SK-N-SH treated with all-trans-retinoic acid at 6 μM for 48 hours (cell line): Measurements from ENCODE around the gene SAFB2.

ENCODE experiments used
- ATAC-seq: fragments of 200-7000 bp; cut with Tn5 transposase; 3 replicates; pipeline ENCODE4 v1.9.1; 2020; ENCODE audit warnings: mild to moderate bottlenecking, moderate library complexity
- ARNTL ChIP-seq: fragments of 450-650 bp; formaldehyde crosslinking; IDR thresholded peaks from 2 replicates; pipeline ENCODE4 v1.5.0; 2020; ENCODE audit warnings: low read depth, mild to moderate bottlenecking, moderate library complexity, borderline replicate concordance
- BACH2 ChIP-seq: fragments of 250-450 bp; sonication (Bioruptor Pico); IDR thresholded peaks from 2 replicates; pipeline ENCODE4 v1.9.0; 2021; ENCODE audit warnings: mild to moderate bottlenecking, borderline replicate concordance
- CREB5 ChIP-seq: fragments of 250-450 bp; sonication (Bioruptor Pico); IDR thresholded peaks from 2 replicates; pipeline ENCODE4 v1.5.1; 2020; ENCODE audit warnings: low read depth, mild to moderate bottlenecking, moderate library complexity
- CSDC2 ChIP-seq: fragments of 250-450 bp; sonication (Bioruptor Pico); IDR thresholded peaks from 2 replicates; pipeline ENCODE4 v1.5.0; 2020; ENCODE audit warnings: mild to moderate bottlenecking, moderate library complexity
- CSRNP3 ChIP-seq: fragments of 250-450 bp; sonication (Bioruptor Pico); IDR thresholded peaks from 2 replicates; pipeline ENCODE4 v1.5.1; 2021; ENCODE audit warnings: mild to moderate bottlenecking, moderate library complexity
- ESRRG ChIP-seq: fragments of 250-450 bp; sonication (Bioruptor Pico); IDR thresholded peaks from 2 replicates; pipeline ENCODE4 v1.6.1; 2021; ENCODE audit warnings: mild to moderate bottlenecking
- GLIS3 ChIP-seq: fragments of 250-450 bp; sonication (Bioruptor Pico); IDR thresholded peaks from 2 replicates; pipeline ENCODE4 v1.5.0; 2020; ENCODE audit warnings: mild to moderate bottlenecking, moderate library complexity
- OSR1 ChIP-seq: fragments of 250-450 bp; sonication (Bioruptor Pico); IDR thresholded peaks from 2 replicates; pipeline ENCODE4 v1.8.0; 2022; ENCODE audit warnings: moderate library complexity, mild to moderate bottlenecking, inconsistent platforms
- PATZ1 ChIP-seq: fragments of 250-450 bp; sonication (Bioruptor Pico); IDR thresholded peaks from 2 replicates; pipeline ENCODE4 v1.8.0; 2020; ENCODE audit warnings: mild to moderate bottlenecking, moderate library complexity, borderline replicate concordance
- POU6F1 ChIP-seq: fragments of 250-450 bp; sonication (Bioruptor Pico); IDR thresholded peaks from 2 replicates; pipeline ENCODE4 v1.8.0; 2021; ENCODE audit warnings: low read depth, mild to moderate bottlenecking, moderate library complexity, borderline replicate concordance
- PPARA ChIP-seq: fragments of 250-450 bp; sonication (Bioruptor Pico); IDR thresholded peaks from 2 replicates; pipeline ENCODE4 v1.5.0; 2020; ENCODE audit warnings: mild to moderate bottlenecking, borderline replicate concordance
- RARB ChIP-seq: fragments of 250-450 bp; sonication (Bioruptor Pico); IDR thresholded peaks from 2 replicates; pipeline ENCODE4 v1.8.0; 2021; ENCODE audit warnings: mild to moderate bottlenecking, moderate library complexity
- SNAI2 ChIP-seq: fragments of 250-450 bp; sonication (Bioruptor Pico); IDR thresholded peaks from 2 replicates; pipeline ENCODE4 v1.5.0; 2020; ENCODE audit warnings: mild to moderate bottlenecking, moderate library complexity
- TCF4 ChIP-seq: fragments of 250-450 bp; sonication (Bioruptor Pico); IDR thresholded peaks from 2 replicates; pipeline ENCODE4 v1.8.0; 2021; ENCODE audit warnings: mild to moderate bottlenecking, moderate library complexity, borderline replicate concordance
- TOX ChIP-seq: fragments of 250-450 bp; sonication (Bioruptor Pico); IDR thresholded peaks from 2 replicates; pipeline ENCODE4 v1.8.0; 2021; ENCODE audit warnings: mild to moderate bottlenecking, moderate library complexity, borderline replicate concordance
- TSHZ2 ChIP-seq: fragments of 250-450 bp; sonication (Bioruptor Pico); IDR thresholded peaks from 2 replicates; pipeline ENCODE4 v1.5.0; 2020; ENCODE audit warnings: mild to moderate bottlenecking, moderate library complexity
- ZC3H10 ChIP-seq: fragments of 250-450 bp; sonication (Bioruptor Pico); IDR thresholded peaks from 2 replicates; pipeline ENCODE4 v1.5.1; 2021; ENCODE audit warnings: mild to moderate bottlenecking, moderate library complexity
- ZFP3 ChIP-seq: fragments of 250-450 bp; sonication (Bioruptor Pico); IDR thresholded peaks from 2 replicates; pipeline ENCODE4 v1.5.0; 2020; ENCODE audit warnings: mild to moderate bottlenecking, moderate library complexity
- ZFP30 ChIP-seq: fragments of 450-650 bp; formaldehyde crosslinking; IDR thresholded peaks from 2 replicates; pipeline ENCODE4 v1.5.0; 2022; ENCODE audit warnings: mild to moderate bottlenecking, moderate library complexity
- ZNF565 ChIP-seq: fragments of 450-650 bp; formaldehyde crosslinking; conservative IDR thresholded peaks from 2 replicates; pipeline ENCODE4 v1.5.0; 2020; ENCODE audit warnings: low read depth, mild to moderate bottlenecking, moderate library complexity
- ZNF70 ChIP-seq: fragments of 450-650 bp; formaldehyde crosslinking; IDR thresholded peaks from 2 replicates; pipeline ENCODE4 v1.5.0; 2020; ENCODE audit warnings: mild to moderate bottlenecking, moderate library complexity
- ZNF8 ChIP-seq: fragments of 450-650 bp; formaldehyde crosslinking; IDR thresholded peaks from 2 replicates; pipeline ENCODE4 v1.5.0; 2020; ENCODE audit warnings: mild to moderate bottlenecking, moderate library complexity

Gene SAFB2

GRCh38 chr19:5618591-5618990 lies 4.0 kb downstream of the SAFB2 start:
- no peak for ATAC-seq
- TF ChIP-seq RARB (no peak), ZNF70 (no peak), CSRNP3 (CRISPR knock-in tag) (no peak), BACH2 (CRISPR knock-in tag) (no peak), ZNF565 (CRISPR knock-in tag) (no peak)
- TF ChIP-seq, all 23 proteins: peak for 0

- ATAC-seq = no peak
- TF ChIP-seq TCF4 = no peak
- TF ChIP-seq PPARA (CRISPR knock-in tag) = no peak
- no peak for TF ChIP-seq ZNF8 (CRISPR knock-in tag)
- TF ChIP-seq CSDC2 (CRISPR knock-in tag) = no peak
- no peak for TF ChIP-seq OSR1 (CRISPR knock-in tag)
- TF ChIP-seq CREB5 = no peak
- TF ChIP-seq CSRNP3 (CRISPR knock-in tag) = no peak
- no peak for TF ChIP-seq TOX (CRISPR knock-in tag)
- TF ChIP-seq TSHZ2 (CRISPR knock-in tag) = no peak
- TF ChIP-seq BACH2 (CRISPR knock-in tag) = no peak
- TF ChIP-seq RARB = no peak
- TF ChIP-seq PATZ1 (CRISPR knock-in tag) = no peak
- TF ChIP-seq POU6F1 = no peak
- no peak for TF ChIP-seq ZNF70
- no peak for TF ChIP-seq ZC3H10
- TF ChIP-seq ESRRG = no peak
- no peak for TF ChIP-seq ZFP30 (CRISPR knock-in tag)
Observed at GRCh38 chr19:5617080-5617479, 5.5 kb downstream of the SAFB2 start.

GRCh38 chr19:5615756-5616327 lies 6.7 kb downstream of the SAFB2 start:
- ATAC-seq = no peak; the same call in 2 of the 3 replicates
- TF ChIP-seq TCF4 (no peak), ARNTL (CRISPR knock-in tag) (no peak), ZNF70 (no peak), RARB (no peak), ESRRG (no peak), SNAI2 (CRISPR knock-in tag) (no peak), ZFP3 (CRISPR knock-in tag) (no peak), POU6F1 (no peak), CSRNP3 (CRISPR knock-in tag) (no peak), ZNF565 (CRISPR knock-in tag) (no peak), CSDC2 (CRISPR knock-in tag) (no peak), ZNF8 (CRISPR knock-in tag) (no peak), GLIS3 (no peak), ZFP30 (CRISPR knock-in tag) (no peak)
